ENCODE results near the gene PLOD1. TPM values are rescaled to one million over a fixed set of nuclear protein-coding genes. Genes with fewer than 3 reads are reported as not detected.
A peak's percentile ranks its signal among the peaks of the same experiment; 100 is the strongest.
"Not testable (repeated sequence)": the region's sequence is repeated elsewhere in the genome, so short reads cannot be mapped to it uniquely, and the experiment has no call there.

Gene PLOD1
- 229 and 382 TPM in 2 replicates for total RNA-seq (2014; rRNA removed; shearing (Covaris generic))

GRCh38 chr1:11934302-11935056 lies at the start of gene PLOD1:
PLOD1 (plus strand) TSS chr1:11934717; CDS start chr1:11934780, 63 bp downstream.
- Histone ChIP-seq H3K27me3 (replicated peaks) (no peaks in the 10 kb centered on the region), H3K27ac (peak within 1 kb of the TSS; percentile 39), H3K36me3 (peaks cover 29% of the 10 kb centered on the region), H3K4me1 (replicated peaks) (peaks cover 47% of the 10 kb centered on the region), H3K9me3 (replicated peaks) (no peaks in the 10 kb centered on the region), H3K4me3 (peak within 1 kb of the TSS; percentile 54)
- peak; percentile 80 to 92 for DNase-seq (ENCODE audit: low read depth in 1 of 2, low spot score in 2 of 2)

DNA sequence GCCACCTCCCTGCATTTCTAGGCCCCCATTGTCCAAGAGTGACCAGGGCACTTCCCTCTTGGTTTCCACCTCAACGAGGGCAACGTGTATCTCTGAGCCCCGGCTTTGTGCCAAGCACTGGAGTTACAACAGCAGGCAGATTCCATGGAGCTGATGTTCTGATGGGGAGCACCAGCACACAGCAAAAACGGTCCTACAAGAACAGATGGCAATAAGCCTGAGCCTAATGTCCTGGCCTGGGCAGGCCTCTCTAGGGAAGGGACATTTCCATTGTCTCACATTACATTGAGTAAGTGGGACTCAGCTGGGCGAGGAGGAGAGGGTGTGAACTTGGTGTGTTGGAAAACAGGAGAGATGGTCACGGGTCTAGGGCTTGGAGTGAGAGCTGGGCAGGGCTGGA lies 48.6 kb upstream of the PLOD1 start:
- H3K36me3 ChIP-seq = no peaks in the 10 kb centered on the region
- no peak overlapping the region for H3K27ac ChIP-seq
- no peaks in the 10 kb centered on the region for H3K4me1 ChIP-seq (replicated peaks)
- H3K9me3 ChIP-seq (replicated peaks) = no peaks in the 10 kb centered on the region
- no peak for DNase-seq (ENCODE audit: low read depth in 1 of 2, low spot score in 2 of 2)
- no peak overlapping the region for H3K4me3 ChIP-seq
- H3K27me3 ChIP-seq (replicated peaks) = peaks cover 5% of the 10 kb centered on the region; the same call in 1 of the 2 replicates

GRCh38 chr1:11886986-11887665 lies 47.4 kb upstream of the PLOD1 start:
- H3K4me1 ChIP-seq (replicated peaks) = no peaks in the 10 kb centered on the region
- peaks cover 9% of the 10 kb centered on the region; the same call in 1 of the 2 replicates for H3K27me3 ChIP-seq (replicated peaks)
- no peak for DNase-seq (ENCODE audit: low read depth in 1 of 2, low spot score in 2 of 2)

GRCh38 chr1:11887666-11888007 lies 46.9 kb upstream of the PLOD1 start:
- no peak for DNase-seq (ENCODE audit: low read depth in 1 of 2, low spot score in 2 of 2)
- no peaks in the 10 kb centered on the region for H3K9me3 ChIP-seq (replicated peaks)
- H3K36me3 ChIP-seq = no peaks in the 10 kb centered on the region
- H3K4me3 ChIP-seq = no peak overlapping the region
- H3K4me1 ChIP-seq (replicated peaks) = no peaks in the 10 kb centered on the region
- H3K27me3 ChIP-seq (replicated peaks) = peaks cover 9% of the 10 kb centered on the region; the same call in 1 of the 2 replicates
- no peak overlapping the region for H3K27ac ChIP-seq

More at GRCh38 chr1:11886986-11887665, 47.4 kb upstream of the PLOD1 start:
- Histone ChIP-seq H3K9me3 (replicated peaks) (no peaks in the 10 kb centered on the region), H3K27ac (no peak overlapping the region), H3K36me3 (no peaks in the 10 kb centered on the region), H3K4me3 (no peak overlapping the region)

- Histone ChIP-seq H3K4me1 (replicated peaks) (no peaks in the 10 kb centered on the region), H3K36me3 (no peaks in the 10 kb centered on the region), H3K9me3 (replicated peaks) (no peaks in the 10 kb centered on the region), H3K27me3 (replicated peaks) (peaks cover 9% of the 10 kb centered on the region; the same call in 1 of the 2 replicates), H3K4me3 (no peak overlapping the region), H3K27ac (no peak overlapping the region)
- no peak for DNase-seq (ENCODE audit: low read depth in 1 of 2, low spot score in 2 of 2)
Observed at GRCh38 chr1:11888206-11888876, 46.2 kb upstream of the PLOD1 start.

GRCh38 chr1:11888877-11889208 lies 45.7 kb upstream of the PLOD1 start:
- H3K27ac ChIP-seq = no peak overlapping the region
- peaks cover 8% of the 10 kb centered on the region; the same call in 1 of the 2 replicates for H3K27me3 ChIP-seq (replicated peaks)
- no peaks in the 10 kb centered on the region for H3K36me3 ChIP-seq
- H3K9me3 ChIP-seq (replicated peaks) = no peaks in the 10 kb centered on the region
- no peak for DNase-seq (ENCODE audit: low read depth in 1 of 2, low spot score in 2 of 2)
- no peak overlapping the region for H3K4me3 ChIP-seq
- no peaks in the 10 kb centered on the region for H3K4me1 ChIP-seq (replicated peaks)

- peaks cover 6% of the 10 kb centered on the region; the same call in 1 of the 2 replicates for H3K27me3 ChIP-seq (replicated peaks)
- no peaks in the 10 kb centered on the region for H3K9me3 ChIP-seq (replicated peaks)
- no peak for DNase-seq (ENCODE audit: low read depth in 1 of 2, low spot score in 2 of 2)
- no peak overlapping the region for H3K27ac ChIP-seq
- H3K4me1 ChIP-seq (replicated peaks) = no peaks in the 10 kb centered on the region
- H3K36me3 ChIP-seq = no peaks in the 10 kb centered on the region
- no peak overlapping the region for H3K4me3 ChIP-seq
Observed at GRCh38 chr1:11891433-11892186, 42.9 kb upstream of the PLOD1 start.

GRCh38 chr1:11893907-11894251 lies 40.6 kb upstream of the PLOD1 start:
- H3K36me3 ChIP-seq = no peaks in the 10 kb centered on the region
- DNase-seq (ENCODE audit: low read depth in 1 of 2, low spot score in 2 of 2) = peak in 1 of 2 experiments; percentile 41
- no peaks in the 10 kb centered on the region for H3K4me1 ChIP-seq (replicated peaks)
- H3K27me3 ChIP-seq (replicated peaks) = peaks cover 16% of the 10 kb centered on the region
- H3K27ac ChIP-seq = no peak overlapping the region
- H3K4me3 ChIP-seq = no peak overlapping the region
- no peaks in the 10 kb centered on the region for H3K9me3 ChIP-seq (replicated peaks)

DNA sequence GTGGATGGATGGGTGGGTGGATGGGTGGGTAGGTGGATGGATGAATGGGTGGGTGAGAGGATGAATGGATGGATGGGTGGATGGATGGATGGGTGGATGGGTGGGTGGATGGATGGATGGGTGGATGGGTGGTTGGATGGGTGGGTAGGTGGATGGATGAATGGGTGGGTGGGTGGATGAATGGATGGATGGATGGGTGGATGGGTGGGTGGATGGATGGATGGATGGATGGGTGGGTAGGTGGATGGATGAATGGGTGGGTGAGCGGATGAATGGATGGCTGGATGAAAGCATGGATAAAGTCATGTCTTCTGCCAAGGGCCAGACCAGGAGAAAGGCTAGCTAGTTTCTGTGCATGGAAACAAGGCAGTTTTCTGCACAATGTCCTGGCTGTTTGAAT lies 40.0 kb upstream of the PLOD1 start:
- H3K9me3 ChIP-seq (replicated peaks) = not testable (repeated sequence)

DNA sequence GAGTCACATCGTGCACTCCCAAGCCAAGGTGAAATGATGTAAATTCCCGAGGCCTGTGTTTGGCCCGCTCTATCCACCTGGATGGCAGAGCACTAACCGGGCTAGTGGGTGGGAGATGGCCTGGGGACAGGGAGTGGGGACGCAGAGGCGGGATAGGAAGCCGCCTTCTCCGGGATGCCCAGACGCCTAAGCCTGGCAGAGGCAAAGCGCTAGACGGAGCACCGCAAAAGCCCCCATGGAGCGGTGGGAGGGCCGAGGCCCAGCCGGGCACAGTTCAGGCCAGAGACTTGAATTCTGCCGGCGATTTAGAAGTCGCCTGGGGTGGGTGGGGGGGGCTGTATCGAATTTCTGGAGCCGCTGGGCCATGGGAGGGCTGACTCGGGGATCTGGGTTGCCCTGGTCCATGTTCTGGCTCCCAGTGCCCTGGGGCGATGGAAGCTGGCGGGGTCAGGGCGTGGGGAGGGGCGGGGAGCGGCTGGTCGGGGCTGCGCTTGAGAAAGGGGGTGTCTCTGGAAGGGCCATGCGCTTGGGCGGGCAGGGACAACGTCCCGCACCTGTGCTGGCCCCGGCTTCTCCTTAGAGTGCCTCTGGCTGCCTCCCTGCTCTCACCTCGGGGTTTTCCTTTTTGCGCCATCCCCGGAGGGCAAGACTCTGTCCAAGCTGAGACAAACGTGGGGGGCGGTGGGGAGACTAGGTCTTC lies 36.3 kb upstream of the PLOD1 start:
- Histone ChIP-seq H3K36me3 (no peaks in the 10 kb centered on the region), H3K27ac (no peak overlapping the region), H3K4me3 (no peak overlapping the region), H3K9me3 (replicated peaks) (no peaks in the 10 kb centered on the region), H3K4me1 (replicated peaks) (no peaks in the 10 kb centered on the region), H3K27me3 (replicated peaks) (peaks cover 26% of the 10 kb centered on the region)
- no peak for DNase-seq (ENCODE audit: low read depth in 1 of 2, low spot score in 2 of 2)

More for the DNA sequence above, 40.0 kb upstream of the PLOD1 start:
- H3K4me3 ChIP-seq; H3K4me1 ChIP-seq (replicated peaks); DNase-seq (ENCODE audit: low read depth in 1 of 2, low spot score in 2 of 2); H3K36me3 ChIP-seq; H3K27ac ChIP-seq: not testable (repeated sequence)
- peaks cover 22% of the 10 kb centered on the region for H3K27me3 ChIP-seq (replicated peaks)

DNA sequence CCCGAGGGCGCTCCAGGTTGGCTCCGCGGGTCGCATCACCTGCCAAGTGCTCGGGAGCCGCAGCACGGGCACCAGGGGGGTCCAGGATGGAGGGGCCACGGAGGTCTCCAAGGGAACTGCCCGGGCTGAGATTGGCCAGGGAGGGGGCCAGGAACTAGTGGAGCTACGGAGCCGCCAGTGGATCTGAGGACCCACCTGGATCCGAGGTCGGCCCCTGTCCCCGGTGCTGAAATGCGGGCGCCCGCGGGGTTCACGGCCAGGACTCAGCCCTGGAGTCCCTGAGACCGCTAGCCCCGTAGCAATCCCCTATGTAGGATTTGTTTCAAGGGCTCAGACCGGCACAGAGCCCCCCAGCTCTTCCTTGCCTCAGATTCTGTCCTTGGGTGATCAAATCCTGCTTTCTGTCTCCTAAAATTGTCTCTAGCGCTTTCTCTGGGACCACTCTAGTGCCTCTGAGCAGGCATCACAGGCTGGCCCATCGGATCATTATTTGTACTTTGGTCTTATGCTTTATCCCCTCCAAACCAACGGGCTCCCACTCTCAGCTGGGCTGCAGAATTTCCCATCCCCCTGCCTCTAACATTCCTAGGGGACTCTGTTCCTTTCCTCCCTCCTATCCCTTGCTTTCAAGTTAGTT lies 35.6 kb upstream of the PLOD1 start:
- no peak for DNase-seq (ENCODE audit: low read depth in 1 of 2, low spot score in 2 of 2)
- H3K36me3 ChIP-seq = no peaks in the 10 kb centered on the region
- no peaks in the 10 kb centered on the region for H3K4me1 ChIP-seq (replicated peaks)
- no peak overlapping the region for H3K27ac ChIP-seq
- no peaks in the 10 kb centered on the region for H3K9me3 ChIP-seq (replicated peaks)
- H3K27me3 ChIP-seq (replicated peaks) = peaks cover 26% of the 10 kb centered on the region
- no peak overlapping the region for H3K4me3 ChIP-seq

GRCh38 chr1:11901446-11901845 lies 33.1 kb upstream of the PLOD1 start:
- not testable (repeated sequence) for H3K27ac ChIP-seq; H3K4me1 ChIP-seq (replicated peaks); H3K9me3 ChIP-seq (replicated peaks); DNase-seq (ENCODE audit: low read depth in 1 of 2, low spot score in 2 of 2); H3K4me3 ChIP-seq; H3K36me3 ChIP-seq
- peaks cover 26% of the 10 kb centered on the region for H3K27me3 ChIP-seq (replicated peaks)

GRCh38 chr1:11903210-11903609 lies 31.3 kb upstream of the PLOD1 start:
- peaks cover 20% of the 10 kb centered on the region for H3K27me3 ChIP-seq (replicated peaks)
- no peaks in the 10 kb centered on the region for H3K9me3 ChIP-seq (replicated peaks)
- no peak overlapping the region for H3K4me3 ChIP-seq
- no peaks in the 10 kb centered on the region for H3K4me1 ChIP-seq (replicated peaks)
- no peaks in the 10 kb centered on the region for H3K36me3 ChIP-seq
- no peak overlapping the region for H3K27ac ChIP-seq
- DNase-seq (ENCODE audit: low read depth in 1 of 2, low spot score in 2 of 2) = no peak
